ENCODE results near the gene RHO. TPM values are rescaled to one million over a fixed set of nuclear protein-coding genes. Genes with fewer than 3 reads are reported as not detected.

RHO gene
- total RNA-seq, 1 experiment from 2014 or later = not detected

GRCh38 chr3:129532261-129532660 is 3.8 kb downstream of the RHO start:
- peaks cover 39 to 50% of the 10 kb centered on the region in 2 experiments for H3K4me1 Mint-ChIP-seq

More at GRCh38 chr3:129532261-129532660, 3.8 kb downstream of the RHO start:
- Histone ChIP-seq H3K27me3 (ENCODE audit: insufficient read depth, low read length) (no peaks in the 10 kb centered on the region), H4K91ac (ENCODE audit: insufficient read length, low read depth, low read length) (no peak overlapping the region), H3K56ac (ENCODE audit: insufficient read length, low read depth, low read length) (no peak overlapping the region), H3K4me2 (ENCODE audit: insufficient read depth, insufficient read length, low read length) (no peak overlapping the region), H4K20me1 (ENCODE audit: control insufficient read depth, insufficient read depth, insufficient read length) (no peaks in the 10 kb centered on the region), H3K18ac (ENCODE audit: insufficient read length, low read depth, low read length) (no peak overlapping the region), H2BK120ac (ENCODE audit: low read depth, low read length, poor library complexity, severe bottlenecking) (no peak overlapping the region), H2BK12ac (ENCODE audit: insufficient read length, low read depth, low read length) (no peak overlapping the region), H3K23me2 (ENCODE audit: insufficient read length, low read depth, low read length, poor library complexity, severe bottlenecking) (no peaks in the 10 kb centered on the region), H3K79me1 (ENCODE audit: insufficient read depth, low read depth, low read length, poor library complexity, severe bottlenecking) (no peaks in the 10 kb centered on the region), H3K4me1 (ENCODE audit: insufficient read depth, low read length) (peaks cover 15% of the 10 kb centered on the region; the same call in 1 of the 2 replicates), H3K27ac (ENCODE audit: insufficient read length, low read depth, low read length) (no peak overlapping the region), H4K5ac (ENCODE audit: insufficient read length, low read depth, low read length) (no peak overlapping the region), H3K9ac (ENCODE audit: extremely low read depth, insufficient read length, low read length) (no peak overlapping the region), H3T11ph (ENCODE audit: low read length) (no peak overlapping the region), H3K23ac (ENCODE audit: insufficient read length, low read depth, low read length) (no peak overlapping the region), H2BK15ac (ENCODE audit: low read depth, low read length) (no peak overlapping the region), H2AFZ (ENCODE audit: low read length) (no peak overlapping the region), H4K8ac (replicated peaks; ENCODE audit: insufficient read length, low read depth, low read length) (no peak overlapping the region), H3K79me2 (ENCODE audit: insufficient read depth, low read length) (no peaks in the 10 kb centered on the region), H2BK5ac (ENCODE audit: insufficient read length, low read length) (no peak overlapping the region), H3K9me3 (ENCODE audit: control insufficient read depth, low read depth, low read length) (no peaks in the 10 kb centered on the region), H2AK5ac (ENCODE audit: insufficient read length, low read length) (no peak overlapping the region), H3K14ac (ENCODE audit: insufficient read depth, low read length) (no peak overlapping the region), H2BK20ac (ENCODE audit: low read depth, low read length, poor library complexity, severe bottlenecking) (no peak overlapping the region), H3K4ac (ENCODE audit: low read depth, low read length) (no peak overlapping the region)
- Mint-ChIP-seq H3K27ac (peak overlapping the region in 1 of 3 experiments; percentile 91; a peak in 1 of 7 replicates), H3K9me3 (no peaks in the 10 kb centered on the region), H3K4me3 (no peak overlapping the region), H3K36me3 (ENCODE audit: insufficient read depth in 1 of 3, low read depth in 3 of 3) (no peaks in the 10 kb centered on the region; a peak in 1 of 7 replicates), H3K27me3 (ENCODE audit: low read depth) (peaks cover 8% of the 10 kb centered on the region)
- no CpG with 5 or more reads among the region's 20 CpGs for WGBS (ENCODE audit: extremely low coverage, insufficient read length, low lambda C conversion rate)
- DNase-seq = no peak
- no peak for TF ChIP-seq CTCF (conservative IDR thresholded peaks at IDR 0.05)
